Psoas muscle (tissue), 8 donors: ENCODE measurements around the gene OTUD3. TPM values are rescaled to one million over a fixed set of nuclear protein-coding genes. Genes with fewer than 3 reads are reported as not detected.

Source experiments
- ATAC-seq, 4 donors: fragments of 200-7000 bp; cut with Tn5 transposase; one replicate each; pipeline ENCODE4 v1.9.1; 2020; ENCODE audit warnings: moderate library complexity in 3 of 4, mild to moderate bottlenecking in 2 of 4
- DNase-seq, 2 donors: peaks; one replicate each; pipeline ENCODE4 v3.0.0-alpha.2; 2020
- H3K27ac ChIP-seq: fragments of 200-600 bp; one replicate; pipeline ENCODE4 v1.8.0; 2022
- H3K27me3 ChIP-seq, 3 donors: fragments of 200-600 bp in 1 of 3; one replicate each; pipeline versions ENCODE4 v1.6.1 to v1.8.0; 2013 to 2022; ENCODE audit warnings: low read length in 2 of 3, mild to moderate bottlenecking in 2 of 3, moderate library complexity in 1 of 3; ENCODE audit not compliant: insufficient read depth in 3 of 3
- H3K36me3 ChIP-seq, 2 donors: fragments of 200-600 bp in 1 of 2; one replicate each; pipeline versions ENCODE4 v1.6.1 to v1.8.0; 2013 to 2022; ENCODE audit warnings: low read depth in 1 of 2, mild to moderate bottlenecking in 1 of 2, moderate library complexity in 1 of 2; ENCODE audit not compliant: insufficient read depth in 1 of 2
- H3K4me1 ChIP-seq: fragments of 200-600 bp; one replicate; pipeline ENCODE4 v1.8.0; 2022
- H3K4me3 ChIP-seq: fragments of 200-600 bp; one replicate; pipeline ENCODE4 v1.8.0; 2022; ENCODE audit warnings: mild to moderate bottlenecking
- H3K9me3 ChIP-seq: fragments of 200-600 bp; one replicate; pipeline ENCODE4 v1.8.0; 2022
- CTCF ChIP-seq: fragments of 200-600 bp; IDR thresholded peaks from one replicate; pipeline ENCODE4 v1.8.0; 2022; ENCODE audit warnings: antibody characterized with exemption
- WGBS, 3 donors: extraction: QIAGEN DNeasy Blood & Tissue Kit; methylation state at CpG; one replicate each; pipeline versions ENCODE4 v1.1.6 to v1.1.7; 2013; 5-methylcytosine and 5-hydroxymethylcytosine counted together
- intact Hi-C, 2 donors: fragments of 100-400 bp; cut with DNase I; formaldehyde crosslinking; loops; one replicate each; pipeline versions ENCODE4 v1.11.0 to v1.14.2; 2022
- polyA plus RNA-seq, 3 donors: library from polyadenylated mRNA; stranded (reverse); fragments of 200-250 nt; gene quantifications; one replicate each; pipeline ENCODE4 v1.2.3, GENCODE V29; 2013
- total RNA-seq, 4 donors: library from RNA; stranded (reverse); fragmentation: NEBNext Ultra II Directional in 2 of 4; extraction: Animal tissue kit (Norgen Biotek cat#: 25700) in 2 of 4; gene quantifications; one replicate each; pipeline versions ENCODE4 v1.2.1 to v1.2.4, GENCODE V29; 2021 to 2023
- donor health status: healthy with polysubstance abuse.
- donor health status: DM: no; HTN: no; CAD: no; lungs with moderate emphysema.
- donor health status: Bipolar disorder and iron deficiency.
- donor health status: healthy.
- donor health status: DM: yes; HTN: yes; CAD: no.
- donor health status: DM: no; HTN: no; CAD: no.
- donor health status: DM: no; HTN: no; CAD: no.
- donor health status: DM: yes; HTN: yes; CAD: no.

The OTUD3 gene
- total and polyA plus RNA-seq, 7 donors, result 2.3 to 7.6 (median 6.1) TPM

GRCh38 chr1:19885821-19886220 lies 3.6 kb downstream of the OTUD3 start:
- H3K36me3 ChIP-seq, result peaks cover 0 to 5% of the 10 kb centered on the region in 2 donors
- H3K27me3 ChIP-seq, result no peaks in the 10 kb centered on the region
- H3K4me1 ChIP-seq, result peaks cover 23% of the 10 kb centered on the region
- intact Hi-C loops, result no loop called here
- DNase-seq, result no peak
- TF ChIP-seq CTCF, result no peak
- ATAC-seq, result no peak
- no peaks in the 10 kb centered on the region for H3K9me3 ChIP-seq
- 74 to 91% (median 82%) methylated on average over 2 of the region's 2 CpGs for WGBS, 3 donors
- H3K27ac ChIP-seq, result no peak overlapping the region
- no peak overlapping the region for H3K4me3 ChIP-seq

- intact Hi-C loops, result no loop called here
- 80 to 100% (median 86%) methylated on average over 1 of the region's 1 CpG for WGBS, 3 donors
- DNase-seq, result no peak
- Histone ChIP-seq H3K9me3 (no peaks in the 10 kb centered on the region), H3K4me3 (no peak overlapping the region), H3K27ac (no peak overlapping the region), H3K27me3 (no peaks in the 10 kb centered on the region), H3K36me3 (peaks cover 14 to 28% of the 10 kb centered on the region in 2 donors), H3K4me1 (peaks cover 17% of the 10 kb centered on the region)
- no peak for TF ChIP-seq CTCF
- no peak for ATAC-seq
Observed at GRCh38 chr1:19888112-19888511, 5.9 kb downstream of the OTUD3 start.

- DNase-seq (no peak), ATAC-seq (no peak)
- Histone ChIP-seq H3K9me3 (no peaks in the 10 kb centered on the region), H3K4me3 (no peak overlapping the region), H3K4me1 (peaks cover 5% of the 10 kb centered on the region), H3K36me3 (peaks cover 17 to 44% of the 10 kb centered on the region in 2 donors), H3K27me3 (no peaks in the 10 kb centered on the region), H3K27ac (no peak overlapping the region)
- no peak for TF ChIP-seq CTCF
- intact Hi-C loops, result no loop called here
Observed at GRCh38 chr1:19889656-19890055, 7.5 kb downstream of the OTUD3 start.

- Histone ChIP-seq H3K27me3 (no peaks in the 10 kb centered on the region), H3K36me3 (peaks cover 17 to 69% of the 10 kb centered on the region in 2 donors), H3K4me3 (no peak overlapping the region), H3K9me3 (no peaks in the 10 kb centered on the region), H3K4me1 (no peaks in the 10 kb centered on the region), H3K27ac (no peak overlapping the region)
- intact Hi-C loops, result no loop called here
- ATAC-seq, result no peak
- DNase-seq, result no peak
- no peak for TF ChIP-seq CTCF
- 94 to 96% (median 95%) methylated on average over 3 of the region's 3 CpGs for WGBS, 3 donors
Observed at GRCh38 chr1:19892129-19892528, 9.9 kb downstream of the OTUD3 start.

GRCh38 chr1:19892628-19893168 lies 10.5 kb downstream of the OTUD3 start:
- H3K36me3 ChIP-seq, result peaks cover 17 to 74% of the 10 kb centered on the region in 2 donors
- intact Hi-C loops, result no loop called here
- H3K9me3 ChIP-seq, result no peaks in the 10 kb centered on the region
- ATAC-seq, result no peak
- no peak overlapping the region for H3K27ac ChIP-seq
- H3K4me3 ChIP-seq, result no peak overlapping the region
- no peak for TF ChIP-seq CTCF
- WGBS, 3 donors, result 77 to 88% (median 84%) methylated on average over 6 of the region's 6 CpGs
- H3K27me3 ChIP-seq, result no peaks in the 10 kb centered on the region
- no peak for DNase-seq
- H3K4me1 ChIP-seq, result no peaks in the 10 kb centered on the region
